Measurements from ENCODE around the gene POMT2.

POMT2 gene

DNA sequence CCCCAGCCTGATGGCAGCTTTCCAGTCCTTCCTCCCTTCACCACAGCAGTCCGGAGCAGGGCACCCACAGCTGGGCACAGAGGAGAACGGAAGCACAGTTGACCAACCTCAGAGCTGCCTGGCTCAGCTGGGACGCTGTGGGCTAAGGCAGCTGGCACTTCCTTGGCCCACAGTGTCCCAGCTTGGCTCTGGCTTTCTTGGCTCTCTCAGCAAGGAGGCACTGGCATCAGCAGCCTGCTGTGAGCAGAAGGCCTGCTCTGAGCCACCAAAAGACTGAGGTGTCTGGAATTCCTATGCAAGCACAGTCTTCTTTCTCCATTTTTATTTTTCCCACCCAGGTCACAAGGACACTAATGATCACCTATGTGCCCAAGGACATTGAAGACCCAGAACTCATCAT is 82.3 kb downstream of the POMT2 start:
- DNase-seq (ENCODE audit: low read depth), result no peak

- no peak for DNase-seq (ENCODE audit: low read depth)
Measured at GRCh38 chr14:77236814-77237213, 83.9 kb downstream of the POMT2 start.

- DNase-seq (ENCODE audit: low read depth), result no peak
Measured at GRCh38 chr14:77231721-77232120, 89.0 kb downstream of the POMT2 start.

DNA sequence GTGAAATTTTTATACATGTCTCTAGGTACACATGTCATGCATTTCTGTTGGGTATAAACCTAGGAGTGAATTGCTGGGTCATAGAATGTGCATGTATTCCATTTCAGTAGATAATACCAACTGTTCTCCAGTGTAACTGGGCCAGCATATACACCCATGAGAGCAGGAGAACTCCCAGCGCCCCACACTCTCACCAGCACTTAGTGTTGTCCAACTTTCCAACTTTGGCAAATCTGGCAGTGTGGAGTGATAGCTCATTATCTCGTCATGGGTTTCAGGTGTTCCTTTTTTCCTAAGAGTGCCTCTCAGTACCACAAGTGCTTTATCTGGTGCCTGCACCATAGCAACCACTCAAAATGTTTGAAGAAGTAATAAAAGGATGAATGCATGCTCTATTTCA is 89.8 kb downstream of the POMT2 start:
- no peak for DNase-seq (ENCODE audit: low read depth)

GRCh38 chr14:77228056-77228455 is 92.6 kb downstream of the POMT2 start:
- no peak for DNase-seq (ENCODE audit: low read depth)

DNA sequence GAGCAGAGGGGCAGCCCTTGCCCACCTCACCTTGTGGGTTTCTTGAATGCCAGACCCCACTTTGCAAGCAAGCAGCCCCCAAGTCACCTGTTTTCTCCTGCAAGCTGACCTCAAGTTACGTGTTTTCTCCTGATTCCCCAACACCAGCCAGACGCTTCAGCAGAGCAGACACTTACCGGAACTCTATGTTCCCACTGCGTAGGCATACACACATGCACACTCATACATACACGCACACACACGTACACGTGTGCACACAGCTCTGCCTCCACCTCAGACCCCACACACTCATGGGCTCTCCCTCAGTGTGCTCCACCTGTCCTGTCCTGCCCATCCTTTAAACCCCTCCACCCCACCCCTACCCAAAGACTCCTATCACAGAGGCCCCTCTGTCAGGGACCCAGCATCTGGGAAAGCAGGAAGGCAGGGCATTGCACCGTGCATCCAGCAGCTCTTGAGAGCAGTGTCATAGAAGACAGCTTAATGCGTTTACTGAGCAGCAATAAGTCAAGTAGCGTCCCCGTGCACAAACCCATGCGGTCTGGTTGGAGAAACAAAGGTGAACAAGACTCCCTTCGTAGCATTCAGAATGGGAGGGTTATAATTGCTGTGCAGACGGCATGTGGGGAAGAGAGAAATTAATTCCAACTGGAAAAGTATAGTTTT is 94.7 kb downstream of the POMT2 start:
- no peak for DNase-seq (ENCODE audit: low read depth)

DNA sequence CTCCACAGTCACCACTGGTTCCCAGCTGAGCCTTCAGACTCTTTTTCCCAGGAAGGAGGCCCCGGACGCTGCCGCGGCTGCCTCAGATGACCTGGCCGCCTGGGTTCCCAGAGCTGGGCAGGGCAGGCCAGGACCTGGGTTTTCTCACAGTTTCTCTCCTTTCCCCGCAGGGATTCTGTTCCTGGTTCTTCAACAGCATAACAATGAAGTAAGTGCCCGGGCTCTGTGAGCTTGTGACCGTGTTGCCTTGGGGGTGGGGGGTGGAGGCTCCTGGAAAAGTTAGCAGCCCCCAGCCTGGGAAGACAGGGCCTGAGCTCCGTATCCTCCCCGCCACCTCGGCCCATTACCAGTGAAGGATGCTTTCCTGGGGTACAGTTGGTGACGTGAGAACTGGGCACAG is 95.4 kb downstream of the POMT2 start:
- no peak for DNase-seq (ENCODE audit: low read depth)
